Left ventricle myocardium inferior (tissue), 1 donor: ENCODE data around the gene FNIP1. TPM values are rescaled to one million over a fixed set of nuclear protein-coding genes. Genes with fewer than 3 reads are reported as not detected.
"Not testable (repeated sequence)": the region's sequence is repeated elsewhere in the genome, so short reads cannot be mapped to it uniquely, and the experiment has no call there.

Experiments
- DNase-seq: peaks from one replicate; pipeline ENCODE4 v3.0.0-alpha.2; 2020
- H3K27ac ChIP-seq: fragments of 200-600 bp; replicated peaks from 2 replicates; pipeline ENCODE4 v1.8.0; 2021
- H3K27me3 ChIP-seq: fragments of 200-600 bp; 2 replicates; pipeline ENCODE4 v1.8.0; 2021; ENCODE audit warnings: low read depth
- H3K36me3 ChIP-seq: fragments of 200-600 bp; 2 replicates; pipeline ENCODE4 v1.8.0; 2021
- H3K4me1 ChIP-seq: fragments of 200-600 bp; 2 replicates; pipeline ENCODE4 v1.8.0; 2021
- H3K4me3 ChIP-seq: fragments of 200-600 bp; 2 replicates; pipeline ENCODE4 v1.8.0; 2021; ENCODE audit warnings: mild to moderate bottlenecking, moderate library complexity
- H3K9me3 ChIP-seq: fragments of 200-600 bp; replicated peaks from 2 replicates; pipeline ENCODE4 v1.8.0; 2021
- intact Hi-C: fragments of 100-400 bp; cut with micrococcal nuclease; formaldehyde crosslinking; loops from one replicate; pipeline ENCODE4 v1.11.0; 2022
- total RNA-seq: library from RNA; stranded (reverse); fragmentation: NEBNext Ultra II Directional; extraction: Animal tissue kit (Norgen Biotek cat#: 25700); gene quantifications from one replicate; pipeline ENCODE4 v1.2.1, GENCODE V29; 2021
- TF ChIP-seq, protein P1 (sequence below): fragments of 200-600 bp; IDR thresholded peaks from 2 replicates; pipeline ENCODE4 v1.8.0; 2021; ENCODE audit warnings: antibody characterized with exemption, mild to moderate bottlenecking, borderline replicate concordance
- donor health status: DM: no; HTN: yes; CAD: no; lungs with severe emphysema.

Gene FNIP1
- total RNA-seq, 1 donor from 2014 or later: 30.6 TPM

GRCh38 chr5:131607903-131608540 is 188.8 kb downstream of the FNIP1 start:
- H3K4me3 ChIP-seq: no peak overlapping the region
- H3K27ac ChIP-seq: no peak overlapping the region
- no peaks in the 10 kb centered on the region for H3K27me3 ChIP-seq
- peaks cover 42% of the 10 kb centered on the region for H3K4me1 ChIP-seq
- H3K9me3 ChIP-seq: no peaks in the 10 kb centered on the region
- TF ChIP-seq, protein P1, sequence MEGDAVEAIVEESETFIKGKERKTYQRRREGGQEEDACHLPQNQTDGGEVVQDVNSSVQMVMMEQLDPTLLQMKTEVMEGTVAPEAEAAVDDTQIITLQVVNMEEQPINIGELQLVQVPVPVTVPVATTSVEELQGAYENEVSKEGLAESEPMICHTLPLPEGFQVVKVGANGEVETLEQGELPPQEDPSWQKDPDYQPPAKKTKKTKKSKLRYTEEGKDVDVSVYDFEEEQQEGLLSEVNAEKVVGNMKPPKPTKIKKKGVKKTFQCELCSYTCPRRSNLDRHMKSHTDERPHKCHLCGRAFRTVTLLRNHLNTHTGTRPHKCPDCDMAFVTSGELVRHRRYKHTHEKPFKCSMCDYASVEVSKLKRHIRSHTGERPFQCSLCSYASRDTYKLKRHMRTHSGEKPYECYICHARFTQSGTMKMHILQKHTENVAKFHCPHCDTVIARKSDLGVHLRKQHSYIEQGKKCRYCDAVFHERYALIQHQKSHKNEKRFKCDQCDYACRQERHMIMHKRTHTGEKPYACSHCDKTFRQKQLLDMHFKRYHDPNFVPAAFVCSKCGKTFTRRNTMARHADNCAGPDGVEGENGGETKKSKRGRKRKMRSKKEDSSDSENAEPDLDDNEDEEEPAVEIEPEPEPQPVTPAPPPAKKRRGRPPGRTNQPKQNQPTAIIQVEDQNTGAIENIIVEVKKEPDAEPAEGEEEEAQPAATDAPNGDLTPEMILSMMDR: no peak
- intact Hi-C loops: no loop called here
- peaks cover 2% of the 10 kb centered on the region for H3K36me3 ChIP-seq
- no peak for DNase-seq

DNA sequence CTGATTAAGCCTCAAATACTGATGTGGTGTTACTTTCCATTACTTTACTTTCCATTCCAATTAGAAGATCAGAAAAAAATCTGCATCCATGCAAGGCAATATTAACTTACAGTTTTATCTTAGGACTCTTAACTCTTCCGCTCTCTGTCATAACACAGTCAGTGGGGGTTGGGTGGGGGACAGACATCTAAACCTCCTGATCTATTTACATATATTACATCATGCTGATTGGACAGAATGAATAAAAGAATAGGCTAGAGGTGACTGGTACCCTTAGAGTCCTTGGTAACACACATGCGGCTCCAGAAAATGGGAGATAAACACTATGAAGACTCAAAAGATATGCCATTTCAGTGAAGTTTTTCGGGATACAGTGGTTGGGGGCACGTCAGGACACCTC is 189.4 kb downstream of the FNIP1 start:
- H3K4me1 ChIP-seq: peaks cover 42% of the 10 kb centered on the region
- H3K27me3 ChIP-seq: no peaks in the 10 kb centered on the region
- H3K4me3 ChIP-seq: no peak overlapping the region
- peaks cover 6% of the 10 kb centered on the region for H3K36me3 ChIP-seq
- H3K27ac ChIP-seq: no peak overlapping the region
- intact Hi-C loops: no loop called here
- DNase-seq: no peak
- no peaks in the 10 kb centered on the region for H3K9me3 ChIP-seq
- TF ChIP-seq, protein P1: no peak

DNA sequence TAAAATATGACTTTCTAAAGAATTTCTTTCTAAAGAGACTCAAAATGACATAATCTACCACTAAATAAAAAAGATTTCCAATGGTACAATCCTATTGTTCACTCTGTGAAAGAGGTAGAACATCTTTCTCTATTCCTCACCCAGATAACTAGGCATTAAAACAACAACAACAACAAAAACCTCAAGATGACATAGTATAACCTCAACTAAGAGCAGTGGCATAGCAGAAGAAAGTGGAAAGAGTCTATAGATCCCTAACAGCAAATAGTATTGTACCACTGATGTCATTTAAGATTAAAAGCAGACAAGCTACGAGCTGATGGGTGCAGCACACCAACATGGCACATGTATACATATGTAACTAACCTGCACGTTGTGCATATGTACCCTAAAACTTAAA is 191.7 kb downstream of the FNIP1 start:
- Histone ChIP-seq H3K4me1 (peaks cover 38% of the 10 kb centered on the region), H3K27me3 (no peaks in the 10 kb centered on the region), H3K4me3 (no peak overlapping the region), H3K27ac (no peak overlapping the region), H3K36me3 (peaks cover 13% of the 10 kb centered on the region), H3K9me3 (no peaks in the 10 kb centered on the region)
- no peak for DNase-seq
- TF ChIP-seq, protein P1: no peak
- intact Hi-C loops: no loop called here

DNA sequence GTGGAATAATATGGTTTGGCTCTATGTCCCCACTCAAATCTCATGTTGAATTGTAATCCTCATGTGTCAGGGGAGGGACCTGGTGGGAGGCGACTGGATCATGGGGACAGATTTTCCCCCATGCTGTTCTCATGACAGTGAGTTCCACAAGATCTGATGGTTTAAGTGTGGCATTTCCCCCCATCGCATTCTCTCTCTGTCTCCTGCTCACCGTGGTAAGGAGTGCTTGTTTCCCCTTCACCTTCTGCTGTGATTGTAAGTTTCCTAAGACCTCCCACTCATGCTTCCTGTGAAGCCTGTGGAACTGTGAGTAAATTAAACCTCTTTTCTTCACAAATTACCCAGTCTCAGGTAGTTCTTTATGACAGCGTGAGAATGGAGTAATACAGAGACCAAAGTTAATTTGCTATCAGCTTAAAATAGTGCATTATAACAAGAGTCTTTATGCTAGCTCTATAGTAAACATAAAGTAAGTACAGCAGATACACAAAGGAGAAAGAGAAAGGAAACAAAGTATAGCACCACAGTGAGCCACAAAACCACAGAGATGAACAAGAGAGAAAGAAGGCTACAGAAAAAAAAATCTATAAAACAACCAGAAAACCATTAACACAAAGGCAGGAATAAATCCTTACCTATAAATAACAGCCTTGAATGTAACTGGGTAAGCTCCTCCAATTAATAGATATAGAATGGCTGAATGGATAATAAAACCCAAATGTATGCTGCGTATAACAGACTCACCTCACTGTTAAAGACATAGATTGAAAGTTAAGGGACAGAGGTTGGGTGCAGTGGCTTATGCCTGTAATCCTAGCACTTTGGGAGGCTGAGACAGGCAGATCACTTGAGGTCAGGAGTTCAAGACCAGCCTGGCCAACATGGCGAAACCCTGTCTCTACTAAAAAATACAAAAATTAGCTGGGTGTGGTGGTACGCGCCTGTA is 201.5 kb downstream of the FNIP1 start:
- Histone ChIP-seq H3K36me3 (peaks cover 6% of the 10 kb centered on the region), H3K4me3 (no peak overlapping the region), H3K9me3 (no peaks in the 10 kb centered on the region), H3K27me3 (no peaks in the 10 kb centered on the region), H3K4me1 (peaks cover 16% of the 10 kb centered on the region), H3K27ac (no peak overlapping the region)
- intact Hi-C loops: no loop called here
- no peak for DNase-seq
- TF ChIP-seq, protein P1: no peak

DNA sequence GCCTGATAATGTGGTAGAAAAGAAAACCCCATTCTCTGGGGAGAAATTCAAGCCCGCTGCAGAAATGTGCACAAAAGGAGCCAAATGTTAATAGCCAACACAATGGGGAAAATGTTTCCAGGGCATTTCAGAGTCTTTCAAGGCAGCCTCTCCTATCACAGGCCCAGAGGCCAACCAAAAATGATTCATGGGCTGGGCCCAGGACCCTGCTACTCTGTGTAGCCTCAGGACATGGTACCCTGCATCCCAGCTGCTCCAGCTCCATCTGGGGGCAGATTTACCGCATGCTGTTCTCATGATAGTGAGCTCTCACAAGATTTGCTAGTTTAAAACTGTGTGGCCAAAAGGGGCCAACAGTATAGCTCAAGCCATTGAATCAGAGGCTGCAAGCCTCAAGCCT is 202.9 kb downstream of the FNIP1 start:
- intact Hi-C loops: loop anchor here (5.0 kb wide), 1 partner anchor 413 kb away; no protein-coding TSS in a partner anchor
- H3K36me3 ChIP-seq: peaks cover 3% of the 10 kb centered on the region

DNA sequence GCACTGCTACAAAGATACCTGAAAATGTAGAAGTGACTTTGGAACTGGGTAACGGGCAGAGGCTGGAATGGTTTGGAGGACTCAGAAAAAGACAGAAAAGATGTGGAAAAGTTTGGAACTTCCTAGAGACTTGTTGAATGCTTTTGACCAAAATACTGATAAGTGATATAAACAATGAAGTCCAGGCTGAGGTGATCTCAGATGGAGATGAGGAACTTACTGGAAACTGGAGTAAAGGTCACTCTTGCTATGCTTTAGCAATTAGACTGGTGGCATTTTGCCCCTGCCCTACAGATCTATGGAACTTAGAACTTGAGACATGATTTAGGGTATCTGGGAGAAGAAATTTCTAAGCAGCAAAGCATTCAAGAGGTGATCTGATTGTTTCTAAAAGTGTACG is 203.4 kb downstream of the FNIP1 start:
- not testable (repeated sequence) for H3K27ac ChIP-seq, H3K4me3 ChIP-seq, H3K9me3 ChIP-seq, H3K36me3 ChIP-seq, DNase-seq, H3K27me3 ChIP-seq
- peaks cover 28% of the 10 kb centered on the region for H3K4me1 ChIP-seq
- intact Hi-C loops: loop anchor here (5.0 kb wide), 1 partner anchor 414 kb away; no protein-coding TSS in a partner anchor

More for the DNA sequence above, 202.9 kb downstream of the FNIP1 start:
- TF ChIP-seq, protein P1: no peak
- H3K27ac ChIP-seq: no peak overlapping the region
- no peak overlapping the region for H3K4me3 ChIP-seq
- no peak for DNase-seq
- peaks cover 26% of the 10 kb centered on the region for H3K4me1 ChIP-seq
- no peaks in the 10 kb centered on the region for H3K9me3 ChIP-seq
- H3K27me3 ChIP-seq: no peaks in the 10 kb centered on the region
